Parathyroid adenoma (tissue), 2 donors: Measurements from ENCODE around the gene KSR1.

ENCODE experiments used
- H2AFZ ChIP-seq: fragments of 300-600 bp; sonication (generic); one replicate; pipeline ENCODE4 v1.7.0; 2017; ENCODE audit warnings: antibody characterized with exemption, mild to moderate bottlenecking
- H3K27ac ChIP-seq: fragments of 300-600 bp; sonication (generic); one replicate; pipeline ENCODE4 v1.7.0; 2017
- H3K27me3 ChIP-seq: fragments of 300-600 bp; sonication (generic); one replicate; pipeline ENCODE4 v1.7.0; 2017; ENCODE audit warnings: low read length; ENCODE audit not compliant: control insufficient read depth, insufficient read depth
- H3K36me3 ChIP-seq: fragments of 300-600 bp; sonication (generic); one replicate; pipeline ENCODE4 v1.7.0; 2017; ENCODE audit warnings: low read length; ENCODE audit not compliant: control insufficient read depth, insufficient read depth
- H3K4me1 ChIP-seq: fragments of 300-600 bp; sonication (generic); one replicate; pipeline ENCODE4 v1.7.0; 2017; ENCODE audit warnings: control low read depth
- H3K4me2 ChIP-seq: fragments of 300-600 bp; sonication (generic); one replicate; pipeline ENCODE4 v1.7.0; 2017; ENCODE audit warnings: low read length
- H3K4me3 ChIP-seq: fragments of 300-600 bp; sonication (generic); one replicate; pipeline ENCODE4 v1.7.0; 2017; ENCODE audit warnings: low read depth, low read length
- H3K79me2 ChIP-seq: fragments of 300-600 bp; sonication (generic); one replicate; pipeline ENCODE4 v1.7.0; 2017; ENCODE audit warnings: control low read depth
- H3K9ac ChIP-seq: fragments of 300-600 bp; sonication (generic); one replicate; pipeline ENCODE4 v1.7.0; 2017; ENCODE audit warnings: mild to moderate bottlenecking
- H3K9me3 ChIP-seq: fragments of 300-600 bp; sonication (generic); one replicate; pipeline ENCODE4 v1.7.0; 2017; ENCODE audit warnings: low read length; ENCODE audit not compliant: control insufficient read depth
- TF ChIP-seq, protein P1 (sequence below): fragments of 300-600 bp; sonication (generic); IDR thresholded peaks from one replicate; pipeline ENCODE4 v1.7.0; 2017; ENCODE audit warnings: antibody characterized with exemption, mild to moderate bottlenecking
- donor health status: primary hyperparathyroidism.

Gene KSR1

GRCh38 chr17:27596096-27596495 is 139.8 kb downstream of the KSR1 start:
- no peak overlapping the region for H2AFZ ChIP-seq
- no peak overlapping the region for H3K4me3 ChIP-seq
- H3K79me2 ChIP-seq, result no peaks in the 10 kb centered on the region
- TF ChIP-seq, protein P1, sequence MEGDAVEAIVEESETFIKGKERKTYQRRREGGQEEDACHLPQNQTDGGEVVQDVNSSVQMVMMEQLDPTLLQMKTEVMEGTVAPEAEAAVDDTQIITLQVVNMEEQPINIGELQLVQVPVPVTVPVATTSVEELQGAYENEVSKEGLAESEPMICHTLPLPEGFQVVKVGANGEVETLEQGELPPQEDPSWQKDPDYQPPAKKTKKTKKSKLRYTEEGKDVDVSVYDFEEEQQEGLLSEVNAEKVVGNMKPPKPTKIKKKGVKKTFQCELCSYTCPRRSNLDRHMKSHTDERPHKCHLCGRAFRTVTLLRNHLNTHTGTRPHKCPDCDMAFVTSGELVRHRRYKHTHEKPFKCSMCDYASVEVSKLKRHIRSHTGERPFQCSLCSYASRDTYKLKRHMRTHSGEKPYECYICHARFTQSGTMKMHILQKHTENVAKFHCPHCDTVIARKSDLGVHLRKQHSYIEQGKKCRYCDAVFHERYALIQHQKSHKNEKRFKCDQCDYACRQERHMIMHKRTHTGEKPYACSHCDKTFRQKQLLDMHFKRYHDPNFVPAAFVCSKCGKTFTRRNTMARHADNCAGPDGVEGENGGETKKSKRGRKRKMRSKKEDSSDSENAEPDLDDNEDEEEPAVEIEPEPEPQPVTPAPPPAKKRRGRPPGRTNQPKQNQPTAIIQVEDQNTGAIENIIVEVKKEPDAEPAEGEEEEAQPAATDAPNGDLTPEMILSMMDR, result no peak
- H3K4me1 ChIP-seq, result no peaks in the 10 kb centered on the region
- no peak overlapping the region for H3K27ac ChIP-seq
- no peaks in the 10 kb centered on the region for H3K36me3 ChIP-seq
- no peaks in the 10 kb centered on the region for H3K27me3 ChIP-seq
- H3K4me2 ChIP-seq, result no peak overlapping the region
- H3K9ac ChIP-seq, result no peak overlapping the region
- H3K9me3 ChIP-seq, result no peaks in the 10 kb centered on the region

- Histone ChIP-seq H3K4me3 (no peak overlapping the region), H3K79me2 (no peaks in the 10 kb centered on the region), H3K27me3 (no peaks in the 10 kb centered on the region), H3K4me1 (no peaks in the 10 kb centered on the region), H3K27ac (no peak overlapping the region), H3K9ac (no peak overlapping the region), H3K36me3 (no peaks in the 10 kb centered on the region), H3K4me2 (no peak overlapping the region), H3K9me3 (no peaks in the 10 kb centered on the region), H2AFZ (no peak overlapping the region)
- TF ChIP-seq, protein P1, result no peak
Observed at GRCh38 chr17:27596566-27597187, 140.4 kb downstream of the KSR1 start.

DNA sequence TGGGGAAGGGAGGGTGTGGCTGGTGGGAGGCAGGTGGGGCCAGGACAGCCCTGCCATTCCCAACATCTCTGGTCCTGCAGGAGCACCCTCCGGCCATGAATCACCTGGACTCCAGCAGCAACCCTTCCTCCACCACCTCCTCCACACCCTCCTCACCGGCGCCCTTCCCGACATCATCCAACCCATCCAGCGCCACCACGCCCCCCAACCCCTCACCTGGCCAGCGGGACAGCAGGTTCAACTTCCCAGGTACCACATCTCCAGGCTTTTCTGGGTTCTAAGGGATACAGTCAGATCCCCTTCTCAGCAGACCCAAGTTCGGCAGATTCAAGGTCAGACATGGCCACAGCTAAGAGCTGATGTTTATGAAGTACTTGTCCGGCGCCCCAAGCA is 140.9 kb downstream of the KSR1 start:
- H2AFZ ChIP-seq, result no peak overlapping the region
- no peak overlapping the region for H3K4me3 ChIP-seq
- no peak overlapping the region for H3K9ac ChIP-seq
- H3K4me1 ChIP-seq, result no peaks in the 10 kb centered on the region
- H3K27me3 ChIP-seq, result no peaks in the 10 kb centered on the region
- TF ChIP-seq, protein P1, result no peak
- no peak overlapping the region for H3K4me2 ChIP-seq
- H3K27ac ChIP-seq, result no peak overlapping the region
- H3K9me3 ChIP-seq, result no peaks in the 10 kb centered on the region
- H3K79me2 ChIP-seq, result no peaks in the 10 kb centered on the region
- no peaks in the 10 kb centered on the region for H3K36me3 ChIP-seq

DNA sequence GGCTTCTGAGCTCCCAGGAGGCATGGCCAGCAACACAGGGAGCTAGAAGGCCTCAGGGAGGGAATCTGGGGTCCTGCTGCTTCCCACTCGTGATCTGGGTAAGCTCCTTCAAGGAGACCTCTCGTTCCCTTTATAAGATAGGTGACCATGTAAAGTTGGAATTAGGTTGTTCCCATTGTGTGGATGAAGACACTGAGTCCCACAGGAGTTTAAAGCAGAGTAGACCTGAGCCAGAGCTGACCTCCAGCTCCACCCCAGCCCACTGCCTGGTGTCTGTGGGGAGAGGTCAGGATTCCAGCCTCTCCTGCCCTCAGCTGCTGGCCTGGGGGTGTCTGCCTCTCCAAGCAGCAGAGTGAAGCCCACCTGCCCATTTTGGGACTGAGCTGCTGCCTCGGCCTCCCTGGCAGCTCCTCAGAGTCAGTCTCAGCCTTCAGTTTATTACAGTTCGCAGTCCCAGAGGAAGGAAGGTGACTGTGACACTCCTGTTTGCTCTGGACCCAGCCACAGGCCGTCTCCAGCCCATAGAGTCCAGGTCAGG is 141.6 kb downstream of the KSR1 start:
- H3K27me3 ChIP-seq, result no peaks in the 10 kb centered on the region
- H3K4me2 ChIP-seq, result no peak overlapping the region
- no peaks in the 10 kb centered on the region for H3K9me3 ChIP-seq
- TF ChIP-seq, protein P1, result no peak
- H3K36me3 ChIP-seq, result no peaks in the 10 kb centered on the region
- no peak overlapping the region for H3K9ac ChIP-seq
- H3K79me2 ChIP-seq, result no peaks in the 10 kb centered on the region
- no peak overlapping the region for H2AFZ ChIP-seq
- no peak overlapping the region for H3K27ac ChIP-seq
- no peak overlapping the region for H3K4me3 ChIP-seq
- H3K4me1 ChIP-seq, result no peaks in the 10 kb centered on the region
